Right lobe of liver (tissue), 6 donors: Measurements from ENCODE around the gene SCRN1. TPM values are rescaled to one million over a fixed set of nuclear protein-coding genes. Genes with fewer than 3 reads are reported as not detected.

Source experiments
- ATAC-seq, 4 donors: fragments of 200-7000 bp; cut with Tn5 transposase; one replicate each; pipeline ENCODE4 v1.9.1; 2020; ENCODE audit warnings: mild to moderate bottlenecking in 4 of 4, moderate library complexity in 4 of 4
- DNase-seq, 3 donors: peaks; one replicate each; pipeline ENCODE4 v3.0.0-alpha.2; 2020
- H3K27ac ChIP-seq, 3 donors: fragments of 200-600 bp; one replicate each; pipeline ENCODE4 v1.8.0; 2022
- H3K27me3 ChIP-seq, 2 donors: fragments of 200-600 bp; one replicate each; pipeline ENCODE4 v1.8.0; 2022
- H3K36me3 ChIP-seq, 4 donors: fragments of 200-600 bp; sonication (generic) in 1 of 4; one replicate each; pipeline versions ENCODE4 v1.5.1 to v1.8.0; 2017 to 2022; ENCODE audit warnings: control low read depth in 1 of 4
- H3K4me1 ChIP-seq, 4 donors: fragments of 200-600 bp; sonication (generic) in 1 of 4; one replicate each; pipeline versions ENCODE4 v1.5.1 to v1.8.0; 2017 to 2022; ENCODE audit warnings: control low read depth in 1 of 4
- H3K4me3 ChIP-seq, 3 donors: fragments of 200-600 bp; one replicate each; pipeline ENCODE4 v1.8.0; 2022
- H3K9me3 ChIP-seq, 4 donors: fragments of 200-600 bp; sonication (generic) in 1 of 4; one replicate each; pipeline versions ENCODE4 v1.5.1 to v1.8.0; 2017 to 2022; ENCODE audit warnings: control low read depth in 1 of 4
- POLR2A ChIP-seq: fragments of 450-650 bp; IDR thresholded peaks from one replicate; pipeline ENCODE4 v1.6.1; 2017; ENCODE audit warnings: antibody characterized with exemption, mild to moderate bottlenecking
- WGBS: methylation state at CpG from one replicate; pipeline ENCODE4 v1.1.6; 2018; ENCODE audit warnings: low coverage, low lambda C conversion rate; ENCODE audit not compliant: insufficient coverage; ENCODE audit errors: missing lambda C conversion rate; 5-methylcytosine and 5-hydroxymethylcytosine counted together
- intact Hi-C, 2 donors: fragments of 100-400 bp; cut with DNase I; formaldehyde crosslinking; loops; one replicate each; pipeline versions ENCODE4 v1.11.2 to v1.14.1; 2022
- total RNA-seq, 6 experiments: library from RNA; depleted of rRNA in 2 of 6; stranded (reverse); fragments of >200 nt in 2 of 6; fragmentation: NEBNext Ultra II Directional in 3 of 6; extraction: Animal tissue kit (Norgen Biotek cat#: 25700) in 3 of 6; gene quantifications; one replicate each; pipeline versions ENCODE4 v1.1.0 to v1.2.4, GENCODE V29; 2016 to 2023
- TF ChIP-seq, protein P1 (sequence below), 4 donors: fragments of 200-600 bp in 3 of 4; fragments of 450-650 bp in 1 of 4; IDR thresholded peaks; one replicate each; pipeline versions ENCODE4 v1.5.1 to v1.8.0; 2016 to 2022; ENCODE audit warnings: antibody characterized with exemption in 4 of 4, mild to moderate bottlenecking in 2 of 4
- donor health status: DM: no; HTN: yes; CAD: no.
- donor health status: DM: no; HTN: no; CAD: no.
- donor health status: DM: no; HTN: no; CAD: no.
- donor health status: DM: no; HTN: yes; CAD: no.
- donor health status: DM: no; HTN: yes; CAD: no.

SCRN1 gene
- total RNA-seq, 6 experiments from 2014 or later, result 1.3 to 2.9 (median 2.0) TPM

DNA sequence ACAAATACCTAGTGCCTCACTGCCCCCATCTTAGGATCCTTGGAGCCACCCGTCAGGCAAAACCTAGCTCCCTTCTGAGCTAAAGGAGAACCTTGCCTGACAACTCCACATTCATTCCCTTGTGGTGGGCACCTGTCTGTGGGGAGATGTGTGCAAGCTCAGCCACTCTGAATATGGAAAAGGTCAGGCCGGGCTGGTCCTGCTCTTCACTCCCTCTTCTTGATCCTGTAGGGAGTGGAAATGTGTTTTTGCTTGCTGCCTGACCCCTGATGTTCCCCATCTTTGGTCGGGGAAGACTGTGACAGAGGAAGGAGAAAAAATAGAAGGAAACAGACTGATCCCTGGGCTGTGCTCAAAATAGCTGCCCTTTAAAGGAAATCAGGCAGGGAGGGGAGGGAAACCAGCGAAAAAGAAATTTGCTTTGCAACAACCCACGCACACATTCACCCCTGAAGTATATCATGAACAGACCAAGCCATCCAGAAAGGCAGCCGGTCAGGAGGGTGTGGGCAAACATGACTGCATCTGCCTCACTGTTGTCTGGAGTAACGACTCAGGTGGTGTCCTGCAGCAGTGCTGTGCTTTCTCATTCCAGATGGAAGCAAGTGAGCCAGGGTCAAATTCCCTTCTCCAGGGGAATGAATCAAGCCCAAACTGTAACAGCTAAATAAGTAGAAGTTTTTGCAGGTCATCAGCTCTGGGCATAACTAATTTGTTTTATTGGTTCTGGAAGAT lies 74.0 kb downstream of the SCRN1 start:
- Histone ChIP-seq H3K4me3 (no peak overlapping the region), H3K27me3 (no peaks in the 10 kb centered on the region), H3K4me1 (no peaks in the 10 kb centered on the region), H3K9me3 (no peaks in the 10 kb centered on the region), H3K27ac (no peak overlapping the region), H3K36me3 (no peaks in the 10 kb centered on the region)
- TF ChIP-seq, protein P1, sequence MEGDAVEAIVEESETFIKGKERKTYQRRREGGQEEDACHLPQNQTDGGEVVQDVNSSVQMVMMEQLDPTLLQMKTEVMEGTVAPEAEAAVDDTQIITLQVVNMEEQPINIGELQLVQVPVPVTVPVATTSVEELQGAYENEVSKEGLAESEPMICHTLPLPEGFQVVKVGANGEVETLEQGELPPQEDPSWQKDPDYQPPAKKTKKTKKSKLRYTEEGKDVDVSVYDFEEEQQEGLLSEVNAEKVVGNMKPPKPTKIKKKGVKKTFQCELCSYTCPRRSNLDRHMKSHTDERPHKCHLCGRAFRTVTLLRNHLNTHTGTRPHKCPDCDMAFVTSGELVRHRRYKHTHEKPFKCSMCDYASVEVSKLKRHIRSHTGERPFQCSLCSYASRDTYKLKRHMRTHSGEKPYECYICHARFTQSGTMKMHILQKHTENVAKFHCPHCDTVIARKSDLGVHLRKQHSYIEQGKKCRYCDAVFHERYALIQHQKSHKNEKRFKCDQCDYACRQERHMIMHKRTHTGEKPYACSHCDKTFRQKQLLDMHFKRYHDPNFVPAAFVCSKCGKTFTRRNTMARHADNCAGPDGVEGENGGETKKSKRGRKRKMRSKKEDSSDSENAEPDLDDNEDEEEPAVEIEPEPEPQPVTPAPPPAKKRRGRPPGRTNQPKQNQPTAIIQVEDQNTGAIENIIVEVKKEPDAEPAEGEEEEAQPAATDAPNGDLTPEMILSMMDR (IDR thresholded peaks at IDR 0.05), result no peak
- no peak for TF ChIP-seq POLR2A
- DNase-seq (no peak), ATAC-seq (no peak)
- intact Hi-C loops, result loop anchor here in 1 of 2 donors (10.0 kb wide), 1 partner anchor 271 kb away; no protein-coding TSS in a partner anchor
- WGBS, result 42% methylated on average over 5 of the region's 7 CpGs

DNA sequence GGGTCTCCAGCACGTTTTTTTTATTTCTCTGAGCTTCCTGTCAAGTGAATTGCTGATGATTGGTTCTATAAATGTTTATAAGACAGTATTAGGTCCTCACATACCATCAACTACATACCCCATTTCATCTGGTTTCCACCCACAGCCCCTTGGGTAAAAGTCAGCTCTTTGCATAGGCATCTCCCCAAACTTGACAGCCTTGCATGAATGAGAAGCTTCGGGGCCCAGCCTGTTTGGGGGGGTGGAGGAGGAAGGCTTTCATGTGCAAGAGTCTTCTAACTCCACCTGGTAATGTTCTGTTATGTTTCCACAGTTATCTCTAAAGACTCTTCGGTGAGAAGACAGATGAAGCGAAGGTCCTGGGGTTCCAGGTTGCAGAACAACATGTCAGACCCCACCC lies 75.4 kb downstream of the SCRN1 start:
- 71% methylated on average over 3 of the region's 4 CpGs for WGBS
- no peak for DNase-seq
- no peaks in the 10 kb centered on the region for H3K27me3 ChIP-seq
- no peak overlapping the region for H3K4me3 ChIP-seq
- intact Hi-C loops, result loop anchor here in 1 of 2 donors (10.0 kb wide), 1 partner anchor 269 kb away; no protein-coding TSS in a partner anchor
- H3K36me3 ChIP-seq, result no peaks in the 10 kb centered on the region
- no peak for ATAC-seq
- H3K27ac ChIP-seq, result no peak overlapping the region
- TF ChIP-seq, protein P1 (IDR thresholded peaks at IDR 0.05), result no peak
- no peak for TF ChIP-seq POLR2A
- H3K9me3 ChIP-seq, result no peaks in the 10 kb centered on the region
- no peaks in the 10 kb centered on the region for H3K4me1 ChIP-seq

DNA sequence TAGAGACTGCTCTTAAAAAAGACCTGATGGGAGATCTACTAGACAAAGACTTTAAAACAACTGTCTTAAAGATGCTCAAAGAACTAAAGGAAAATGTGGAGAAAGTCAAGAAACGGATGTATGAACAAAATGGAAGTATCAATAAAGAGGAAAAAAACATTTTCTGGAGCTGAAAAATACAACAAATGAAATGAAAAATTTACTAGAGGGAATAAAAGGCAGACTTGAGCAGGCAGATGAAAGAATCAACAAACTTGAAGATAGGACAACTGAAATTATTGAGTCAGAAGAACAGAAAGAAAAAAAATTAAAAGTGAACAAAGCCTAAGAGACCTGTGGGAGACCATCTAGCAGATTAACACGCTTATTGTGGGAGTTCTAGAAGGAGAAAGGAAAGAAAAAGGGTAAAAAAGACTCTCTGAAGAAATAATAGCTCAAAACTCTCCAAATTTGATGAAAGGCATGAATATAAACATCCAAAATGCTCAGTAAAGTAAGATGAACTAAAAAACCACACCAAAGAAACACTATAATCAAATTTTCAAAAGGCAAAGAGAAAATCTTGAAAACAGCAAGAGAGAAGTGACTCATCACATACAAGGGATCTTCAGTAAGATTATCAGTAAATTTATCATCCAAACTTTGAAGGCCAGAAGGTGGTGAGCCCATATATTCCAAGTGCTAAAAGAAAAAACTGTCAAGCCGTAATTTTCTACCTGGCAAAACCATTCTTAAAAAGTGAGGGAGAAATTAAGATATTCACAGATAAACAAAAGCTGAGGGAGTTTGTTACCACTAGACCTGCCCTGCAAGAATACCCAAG lies 83.2 kb downstream of the SCRN1 start:
- no peak overlapping the region for H3K4me3 ChIP-seq
- DNase-seq, result no peak
- 55% methylated on average over 3 of the region's 3 CpGs for WGBS
- H3K36me3 ChIP-seq, result no peaks in the 10 kb centered on the region
- TF ChIP-seq, protein P1 (IDR thresholded peaks at IDR 0.05), result no peak
- no peak for TF ChIP-seq POLR2A
- H3K4me1 ChIP-seq, result no peaks in the 10 kb centered on the region
- H3K27me3 ChIP-seq, result no peaks in the 10 kb centered on the region
- peaks cover 0 to 9% (median 0%) of the 10 kb centered on the region in 4 donors for H3K9me3 ChIP-seq
- intact Hi-C loops, result no loop called here
- no peak overlapping the region for H3K27ac ChIP-seq
- ATAC-seq, result no peak

DNA sequence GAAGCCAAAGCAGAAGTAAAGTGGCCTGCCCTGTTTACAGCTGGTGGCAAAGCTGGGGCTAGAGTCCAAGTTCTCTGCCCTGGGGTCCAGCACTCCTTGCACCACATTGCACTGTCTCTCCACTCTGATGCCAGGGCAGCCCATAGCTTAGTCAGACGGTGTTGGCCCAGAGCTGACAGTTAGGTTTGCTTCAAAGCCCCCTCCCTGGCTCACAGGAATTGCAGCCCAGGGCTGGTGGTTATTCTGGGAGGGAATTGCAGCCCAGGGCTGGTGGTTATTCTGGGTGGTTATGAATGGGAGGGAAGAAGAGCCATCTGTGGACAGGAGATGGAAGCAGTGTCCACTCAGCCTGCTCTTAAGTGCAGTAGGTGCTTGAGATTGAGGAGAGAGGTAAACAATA lies 88.9 kb downstream of the SCRN1 start:
- intact Hi-C loops, result no loop called here
- H3K27ac ChIP-seq, result no peak overlapping the region
- no peaks in the 10 kb centered on the region for H3K9me3 ChIP-seq
- H3K4me3 ChIP-seq, result no peak overlapping the region
- DNase-seq, result no peak
- no peaks in the 10 kb centered on the region for H3K4me1 ChIP-seq
- no peaks in the 10 kb centered on the region for H3K36me3 ChIP-seq
- no peaks in the 10 kb centered on the region for H3K27me3 ChIP-seq
- no peak for TF ChIP-seq POLR2A
- TF ChIP-seq, protein P1 (IDR thresholded peaks at IDR 0.05), result no peak
- no CpG with 5 or more reads among the region's 1 CpG for WGBS
- ATAC-seq, result no peak
